Naive thymus-derived CD4-positive, alpha-beta T cell (primary cell): ENCODE measurements around the gene NEUROD4. TPM values are rescaled to one million over a fixed set of nuclear protein-coding genes. Genes with fewer than 3 reads are reported as not detected.

Experiments used
- ATAC-seq: fragments of 150-1000 bp; cut with Tn5 transposase; 2 replicates; pipeline ENCODE4 v1.10.0; 2021; ENCODE audit warnings: mild to moderate bottlenecking, moderate library complexity
- CTCF ChIA-PET: fragments of 350-600 bp; sonication (Branson Sonifier 250); formaldehyde crosslinking; loops from one replicate; lab custom pipeline; 2021; ENCODE audit warnings: antibody characterized with exemption; lab: Charles Lee
- POLR2A ChIA-PET: fragments of 350-600 bp; sonication (Branson Sonifier 250); formaldehyde crosslinking; loops from one replicate; lab custom pipeline; 2021; ENCODE audit warnings: antibody characterized with exemption, inconsistent platforms; lab: Charles Lee
- DNase-seq, 9 donors: peaks; one replicate each; pipeline versions ENCODE4 v3.0.0 to v3.0.0-alpha.2; 2020 to 2022; ENCODE audit warnings: mixed read lengths in 1 of 9
- H3K27ac ChIP-seq: one replicate; pipeline ENCODE4 v1.7.0; 2013; ENCODE audit warnings: mild to moderate bottlenecking, low read depth, low read length, moderate library complexity
- H3K27me3 ChIP-seq, 2 donors: one replicate each; pipeline ENCODE4 v1.7.0; 2013; ENCODE audit warnings: low read length in 2 of 2, mild to moderate bottlenecking in 2 of 2, moderate library complexity in 2 of 2; ENCODE audit not compliant: control insufficient read depth in 2 of 2, insufficient read depth in 2 of 2
- H3K36me3 ChIP-seq, 3 experiments: 1 replicate in 2 of 3; 2 replicates in 1 of 3; pipeline ENCODE4 v1.7.0; 2013; ENCODE audit warnings: low read length in 3 of 3, mild to moderate bottlenecking in 3 of 3, moderate library complexity in 1 of 3; ENCODE audit not compliant: insufficient read depth in 3 of 3, control insufficient read depth in 2 of 3
- H3K4me1 ChIP-seq, 2 donors: one replicate each; pipeline ENCODE4 v1.7.0; 2013; ENCODE audit warnings: low read length in 2 of 2, mild to moderate bottlenecking in 2 of 2, moderate library complexity in 1 of 2; ENCODE audit not compliant: control insufficient read depth in 2 of 2, insufficient read depth in 2 of 2
- H3K4me3 ChIP-seq: 2 replicates; pipeline ENCODE4 v1.7.0; 2013; ENCODE audit warnings: mild to moderate bottlenecking, low read length
- H3K9me3 ChIP-seq, 3 experiments: 1 replicate in 2 of 3; 2 replicates in 1 of 3; pipeline ENCODE4 v1.7.0; 2013; ENCODE audit warnings: low read length in 3 of 3; ENCODE audit not compliant: control insufficient read depth in 2 of 3
- H3K27ac Mint-ChIP-seq, 9 donors: one replicate each; pipeline ENCODE4 v1.8.0; 2020 to 2022; ENCODE audit warnings: mixed read lengths in 9 of 9, mild to moderate bottlenecking in 8 of 9, moderate library complexity in 5 of 9, inconsistent platforms in 2 of 9
- H3K27me3 Mint-ChIP-seq, 5 donors: one replicate each; pipeline ENCODE4 v1.8.0; 2021 to 2022; ENCODE audit warnings: mixed read lengths in 5 of 5, mild to moderate bottlenecking in 1 of 5
- H3K36me3 Mint-ChIP-seq, 5 donors: one replicate each; pipeline ENCODE4 v1.8.0; 2020 to 2022; ENCODE audit warnings: mixed read lengths in 5 of 5, mild to moderate bottlenecking in 3 of 5, inconsistent platforms in 1 of 5
- H3K4me1 Mint-ChIP-seq, 7 donors: one replicate each; pipeline ENCODE4 v1.8.0; 2020 to 2022; ENCODE audit warnings: mixed read lengths in 7 of 7, mild to moderate bottlenecking in 3 of 7, inconsistent platforms in 1 of 7
- H3K4me3 Mint-ChIP-seq, 10 donors: one replicate each; pipeline ENCODE4 v1.8.0; 2020 to 2022; ENCODE audit warnings: mild to moderate bottlenecking in 10 of 10, mixed read lengths in 10 of 10, moderate library complexity in 6 of 10, inconsistent platforms in 2 of 10
- H3K9me3 Mint-ChIP-seq, 11 donors: one replicate each; pipeline ENCODE4 v1.8.0; 2020 to 2022; ENCODE audit warnings: mixed read lengths in 11 of 11, mild to moderate bottlenecking in 4 of 11, inconsistent platforms in 1 of 11, moderate library complexity in 1 of 11
- intact Hi-C, 2 donors: fragments of 100-400 bp; cut with micrococcal nuclease; formaldehyde crosslinking; loops; one replicate each; pipeline ENCODE4 v1.15.1; 2023
- polyA plus RNA-seq, 2 donors: library from polyadenylated mRNA; unstranded; fragments of 300-500 nt; fragmentation: Illumina TruSeq; gene quantifications; one replicate each; pipeline ENCODE4 v1.2.3, GENCODE V29; 2021
- total RNA-seq, 6 experiments: library from RNA in 5 of 6; stranded (reverse) in 5 of 6; gene quantifications; 1 replicate in 5 of 6; 2 replicates in 1 of 6; pipeline ENCODE4 v1.2.3 and lab custom pipeline; 2021 to 2026

NEUROD4 gene, protein sequence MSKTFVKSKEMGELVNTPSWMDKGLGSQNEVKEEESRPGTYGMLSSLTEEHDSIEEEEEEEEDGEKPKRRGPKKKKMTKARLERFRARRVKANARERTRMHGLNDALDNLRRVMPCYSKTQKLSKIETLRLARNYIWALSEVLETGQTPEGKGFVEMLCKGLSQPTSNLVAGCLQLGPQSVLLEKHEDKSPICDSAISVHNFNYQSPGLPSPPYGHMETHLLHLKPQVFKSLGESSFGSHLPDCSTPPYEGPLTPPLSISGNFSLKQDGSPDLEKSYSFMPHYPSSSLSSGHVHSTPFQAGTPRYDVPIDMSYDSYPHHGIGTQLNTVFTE
- total RNA-seq (under 1 TPM in 1 of 5 experiments, not detected in 4; 0.11 TPM), polyA plus RNA-seq (not detected), total RNA-seq (lab: John Stamatoyannopoulos, UW) (not detected)

DNA sequence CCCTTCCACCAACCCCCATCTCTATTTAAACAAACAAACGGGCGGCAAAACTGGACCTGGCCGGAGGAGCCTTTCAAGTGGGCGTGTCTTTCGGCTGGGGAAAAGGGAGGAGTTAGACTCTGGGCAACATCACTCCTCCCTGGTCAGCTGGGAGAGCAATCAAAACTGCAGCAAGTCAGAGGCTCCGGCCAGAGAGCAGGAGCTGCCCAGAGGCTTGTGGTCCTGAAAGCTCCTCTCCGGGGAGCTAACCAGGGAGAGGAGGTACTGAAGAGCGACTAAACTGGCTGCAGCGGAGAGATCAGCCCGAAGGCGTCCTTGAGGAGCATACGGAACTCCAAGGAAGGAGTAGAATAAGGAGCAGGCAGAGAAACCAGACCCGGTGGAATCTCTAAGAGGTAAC, at the start of gene NEUROD4:
TSS of gene NEUROD4 (plus strand) at position 191 of the 400 bp plus-strand sequence. CDS start 6,466 bp downstream, outside the sequence.
- ATAC-seq, result peak; percentile 79
- Mint-ChIP-seq H3K4me3 (no peak within 1 kb of the TSS), H3K9me3 (peaks cover 0 to 2% (median 0%) of the 10 kb centered on the region in 11 donors), H3K4me1 (peaks cover 6 to 9% (median 7%) of the 10 kb centered on the region in 7 donors), H3K36me3 (peaks cover 0 to 10% (median 3%) of the 10 kb centered on the region in 5 donors), H3K27ac (no peak within 1 kb of the TSS), H3K27me3 (peaks cover 37 to 70% (median 45%) of the 10 kb centered on the region in 5 donors)
- peaks cover 0 to 4% of the 10 kb centered on the region in 2 donors for H3K4me1 ChIP-seq
- H3K9me3 ChIP-seq, result no peaks in the 10 kb centered on the region
- intact Hi-C loops, result no loop called here
- ChIA-PET POLR2A (no interaction called here), CTCF (interaction anchor here (1.3 to 2.0 kb wide), 4 partner anchors 18 to 52 kb away, joined by 3 to 9 read pairs (median 6); no protein-coding TSS in a partner anchor)
- H3K36me3 ChIP-seq, result no peaks in the 10 kb centered on the region
- no peak within 1 kb of the TSS for H3K4me3 ChIP-seq
- no peak within 1 kb of the TSS for H3K27ac ChIP-seq
- peak in 6 of 9 donors; percentile 11 to 34 (median 18) for DNase-seq
- peaks cover 0 to 4% of the 10 kb centered on the region in 2 donors for H3K27me3 ChIP-seq

DNA sequence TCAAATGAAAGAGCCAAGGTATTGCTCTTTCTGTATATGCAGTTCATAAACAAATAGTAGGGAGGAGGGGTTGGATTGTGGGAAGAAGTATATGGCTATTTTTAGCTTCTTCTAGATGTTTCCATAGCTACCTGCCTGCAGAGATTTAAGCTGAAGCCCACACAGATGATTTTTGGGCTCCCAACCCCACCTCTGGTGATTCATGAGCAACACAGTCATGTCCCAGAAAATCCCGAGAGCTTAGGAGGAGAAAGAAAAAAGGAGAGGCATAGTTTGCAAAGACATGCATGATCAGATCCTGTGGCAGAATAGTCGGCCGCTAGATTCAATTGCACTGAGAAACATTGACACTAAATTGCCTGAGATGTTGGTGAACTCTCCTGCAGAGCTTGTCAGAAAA, 49.0 kb upstream of the NEUROD4 start:
- ChIA-PET CTCF (interaction anchor here (0.8 to 3.5 kb wide), 6 partner anchors 9 to 221 kb away, joined by 3 to 20 read pairs (median 6); no protein-coding TSS in a partner anchor), POLR2A (interaction anchor here (1.1 to 15.6 kb wide), 4 partner anchors 9 to 225 kb away, joined by 4 to 309 read pairs (median 97); partner anchors contain the start of gene TESPA1)
- intact Hi-C loops, result no loop called here
- H3K4me3 Mint-ChIP-seq, result peak overlapping the region in 8 of 10 donors; percentile 4 to 60 (median 30)
- ATAC-seq, result no peak
- Histone ChIP-seq H3K4me3 (no peak overlapping the region), H3K27me3 (no peaks in the 10 kb centered on the region), H3K4me1 (peaks cover 21 to 81% of the 10 kb centered on the region in 2 donors), H3K36me3 (peaks cover 9 to 49% (median 37%) of the 10 kb centered on the region in 3 experiments), H3K9me3 (no peaks in the 10 kb centered on the region), H3K27ac (peak overlapping the region; percentile 53)
- peaks cover 0 to 3% (median 0%) of the 10 kb centered on the region in 11 donors for H3K9me3 Mint-ChIP-seq
- no peak for DNase-seq
- peak overlapping the region; percentile 46 to 98 (median 89) for H3K27ac Mint-ChIP-seq
- H3K4me1 Mint-ChIP-seq, result peaks cover 52 to 98% (median 95%) of the 10 kb centered on the region in 7 donors
- H3K27me3 Mint-ChIP-seq, result no peaks in the 10 kb centered on the region
- peaks cover 28 to 68% (median 64%) of the 10 kb centered on the region in 5 donors for H3K36me3 Mint-ChIP-seq

GRCh38 chr12:54973556-54973955, 46.2 kb upstream of the NEUROD4 start:
- Histone ChIP-seq H3K36me3 (peaks cover 4 to 35% (median 19%) of the 10 kb centered on the region in 3 experiments), H3K27me3 (no peaks in the 10 kb centered on the region), H3K4me1 (peaks cover 28 to 73% of the 10 kb centered on the region in 2 donors), H3K9me3 (no peaks in the 10 kb centered on the region), H3K27ac (peak overlapping the region; percentile 52), H3K4me3 (no peak overlapping the region)
- peak overlapping the region; percentile 10 to 98 (median 93) for H3K27ac Mint-ChIP-seq
- ATAC-seq (no peak), DNase-seq (no peak)
- peaks cover 0 to 4% (median 0%) of the 10 kb centered on the region in 11 donors for H3K9me3 Mint-ChIP-seq
- CTCF ChIA-PET, result interaction anchor here (0.9 to 2.8 kb wide), 5 partner anchors 9 to 224 kb away, joined by 3 to 9 read pairs (median 4); no protein-coding TSS in a partner anchor
- peak overlapping the region in 9 of 10 donors; percentile 12 to 98 (median 78) for H3K4me3 Mint-ChIP-seq
- H3K27me3 Mint-ChIP-seq, result no peaks in the 10 kb centered on the region
- intact Hi-C loops, result no loop called here
- POLR2A ChIA-PET, result interaction anchor here (0.7 to 15.6 kb wide), 6 partner anchors 12 to 255 kb away, joined by 3 to 309 read pairs (median 4); partner anchors contain the start of gene TESPA1
- H3K4me1 Mint-ChIP-seq, result peaks cover 59 to 98% (median 93%) of the 10 kb centered on the region in 7 donors
- H3K36me3 Mint-ChIP-seq, result peaks cover 23 to 64% (median 62%) of the 10 kb centered on the region in 5 donors

DNA sequence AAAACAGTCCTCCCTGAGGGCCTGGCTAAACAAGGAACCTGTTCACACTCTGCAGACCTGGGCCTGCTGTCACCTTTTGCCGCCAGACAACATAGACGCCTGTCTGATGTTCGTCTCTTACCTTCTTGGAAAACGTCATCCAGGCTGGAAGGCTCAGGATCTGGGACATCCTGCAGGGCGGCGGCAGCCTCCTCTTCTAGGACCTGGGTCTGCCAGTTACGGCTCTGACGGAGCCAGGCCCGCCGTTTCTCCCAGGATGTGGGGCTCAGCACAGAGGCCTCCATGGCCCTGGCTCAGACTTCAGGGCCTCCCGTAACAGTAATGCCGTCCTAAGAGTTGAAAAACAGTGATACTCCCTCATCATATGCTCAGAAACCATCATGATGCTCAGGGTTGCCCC, 45.5 kb upstream of the NEUROD4 start:
- peak overlapping the region; percentile 18 to 98 (median 72) for H3K4me3 Mint-ChIP-seq
- H3K9me3 Mint-ChIP-seq, result peaks cover 0 to 4% (median 0%) of the 10 kb centered on the region in 11 donors
- H3K27me3 Mint-ChIP-seq, result no peaks in the 10 kb centered on the region
- ChIA-PET POLR2A (interaction anchor here (0.7 to 15.6 kb wide), 4 partner anchors 11 to 233 kb away, joined by 3 to 309 read pairs (median 78); partner anchors contain the start of gene TESPA1), CTCF (interaction anchor here (0.5 to 3.2 kb wide), 6 partner anchors 8 to 230 kb away, joined by 3 to 14 read pairs (median 4); no protein-coding TSS in a partner anchor)
- DNase-seq (no peak), ATAC-seq (no peak)
- Histone ChIP-seq H3K4me3 (no peak overlapping the region), H3K9me3 (no peaks in the 10 kb centered on the region), H3K36me3 (peaks cover 4 to 35% (median 19%) of the 10 kb centered on the region in 3 experiments), H3K27ac (peak overlapping the region; percentile 52), H3K4me1 (peaks cover 35 to 78% of the 10 kb centered on the region in 2 donors), H3K27me3 (no peaks in the 10 kb centered on the region)
- peaks cover 26 to 71% (median 66%) of the 10 kb centered on the region in 5 donors for H3K36me3 Mint-ChIP-seq
- intact Hi-C loops, result no loop called here
- H3K27ac Mint-ChIP-seq, result peak overlapping the region; percentile 9 to 98 (median 93)
- H3K4me1 Mint-ChIP-seq, result peaks cover 64 to 99% (median 97%) of the 10 kb centered on the region in 7 donors

GRCh38 chr12:54975272-54975671, 44.5 kb upstream of the NEUROD4 start:
- peak overlapping the region; percentile 68 to 98 (median 93) for H3K27ac Mint-ChIP-seq
- peaks cover 74 to 100% (median 98%) of the 10 kb centered on the region in 7 donors for H3K4me1 Mint-ChIP-seq
- peak overlapping the region; percentile 52 for H3K27ac ChIP-seq
- intact Hi-C loops, result no loop called here
- no peaks in the 10 kb centered on the region for H3K27me3 ChIP-seq
- no peaks in the 10 kb centered on the region for H3K9me3 ChIP-seq
- peak overlapping the region; percentile 47 to 98 (median 88) for H3K4me3 Mint-ChIP-seq
- no peak for ATAC-seq
- H3K36me3 ChIP-seq, result peaks cover 4 to 35% (median 19%) of the 10 kb centered on the region in 3 experiments
- no peak overlapping the region for H3K4me3 ChIP-seq
- DNase-seq, result no peak
- CTCF ChIA-PET, result interaction anchor here (1.3 to 3.2 kb wide), 6 partner anchors 9 to 226 kb away, joined by 4 to 14 read pairs (median 8); partner anchors contain the start of gene TESPA1
- POLR2A ChIA-PET, result interaction anchor here (0.8 to 15.6 kb wide), 5 partner anchors 10 to 953 kb away, joined by 3 to 309 read pairs (median 10); partner anchors contain the start of genes PYM1 and TESPA1
- H3K36me3 Mint-ChIP-seq, result peaks cover 28 to 80% (median 75%) of the 10 kb centered on the region in 5 donors
- peaks cover 0 to 4% (median 0%) of the 10 kb centered on the region in 11 donors for H3K9me3 Mint-ChIP-seq
- no peaks in the 10 kb centered on the region for H3K27me3 Mint-ChIP-seq
- H3K4me1 ChIP-seq, result peaks cover 45 to 83% of the 10 kb centered on the region in 2 donors
